Endothelial cell of umbilical vein (primary cell): ENCODE results near the gene ITSN1. TPM values are rescaled to one million over a fixed set of nuclear protein-coding genes. Genes with fewer than 3 reads are reported as not detected.

Source experiments
- BruUV-seq: library from RNA; stranded (reverse); fragments of 400-500 nt; replicated peaks from 2 replicates; lab custom pipeline; 2021; lab: Mats Ljungman, UMichigan
- CTCF ChIA-PET: fragments of 300-600, 350-600 bp; sonication (Branson Sonifier 250); formaldehyde crosslinking; loops from one replicate; lab custom pipeline; 2021; ENCODE audit warnings: antibody characterized with exemption, inconsistent platforms; lab: Charles Lee
- POLR2A ChIA-PET: fragments of 300-600, 350-600 bp; sonication (Branson Sonifier 250); formaldehyde crosslinking; loops from one replicate; lab custom pipeline; 2021; ENCODE audit warnings: antibody characterized with exemption, inconsistent platforms; lab: Charles Lee
- DNase-seq: peaks from one replicate; pipeline ENCODE4 v3.0.0-alpha.2; 2011; ENCODE audit warnings: low read depth, low spot score
- FAIRE-seq: peaks from 2 replicates; lab custom pipeline; 2011; peaks lifted over from hg19 to GRCh38; lab: Jason Lieb, UNC
- H2AFZ ChIP-seq: 2 replicates; pipeline ENCODE4 v1.6.0; 2012; ENCODE audit warnings: low read depth, low read length, control low read depth, inconsistent platforms
- H3K27ac ChIP-seq: 2 replicates; pipeline ENCODE4 v1.5.1; 2011; ENCODE audit warnings: low read depth, mild to moderate bottlenecking, control low read depth, low read length, moderate library complexity; ENCODE audit not compliant: insufficient read depth
- H3K27me3 ChIP-seq, 2 experiments: 2 replicates each; pipeline versions ENCODE4 v1.6.0 to v1.6.1; 2011; ENCODE audit warnings: low read length in 2 of 2, mixed read lengths in 1 of 2; ENCODE audit not compliant: control insufficient read depth in 2 of 2, insufficient read depth in 2 of 2
- H3K36me3 ChIP-seq, 2 experiments: 2 replicates in 1 of 2; 3 replicates in 1 of 2; pipeline ENCODE4 v1.5.1; 2011; ENCODE audit warnings: low read length in 2 of 2, mild to moderate bottlenecking in 1 of 2, moderate library complexity in 1 of 2; ENCODE audit not compliant: control insufficient read depth in 2 of 2, insufficient read depth in 2 of 2; ENCODE audit errors: extremely low read depth in 1 of 2
- H3K4me1 ChIP-seq: 3 replicates; pipeline ENCODE4 v1.5.1; 2011; ENCODE audit warnings: mild to moderate bottlenecking, low read length; ENCODE audit not compliant: control insufficient read depth, insufficient read depth; ENCODE audit errors: extremely low read depth
- H3K4me2 ChIP-seq: 2 replicates; pipeline ENCODE4 v1.6.1; 2011; ENCODE audit warnings: low read length, control low read depth, mixed read lengths; ENCODE audit not compliant: insufficient read depth
- H3K4me3 ChIP-seq, 3 experiments: fragments of 200-600 bp in 1 of 3; sonication (generic), shearing (Covaris generic) in 1 of 3; replicated peaks in 1 of 3; 2 replicates each; pipeline ENCODE4 v1.5.1; 2011 to 2016; ENCODE audit warnings: control low read depth in 3 of 3, low read length in 3 of 3, mild to moderate bottlenecking in 2 of 3, inconsistent platforms in 1 of 3, low read depth in 1 of 3, moderate library complexity in 1 of 3; ENCODE audit not compliant: insufficient read depth in 1 of 3
- H3K79me2 ChIP-seq: 2 replicates; pipeline ENCODE4 v1.6.0; 2012; ENCODE audit warnings: low read length, inconsistent platforms; ENCODE audit not compliant: control insufficient read depth, insufficient read depth
- H3K9ac ChIP-seq: replicated peaks from 2 replicates; pipeline ENCODE3; 2011; ENCODE audit warnings: low read length, control low read depth; ENCODE audit not compliant: insufficient read depth; ENCODE audit errors: extremely low read depth
- H3K9me1 ChIP-seq: replicated peaks from 3 replicates; pipeline ENCODE4 v1.6.0; 2011; ENCODE audit warnings: mild to moderate bottlenecking, low read length; ENCODE audit not compliant: control insufficient read depth, insufficient read depth; ENCODE audit errors: extremely low read depth
- H3K9me3 ChIP-seq: replicated peaks from 2 replicates; pipeline ENCODE4 v1.5.1; 2012; ENCODE audit warnings: low read length, inconsistent platforms; ENCODE audit not compliant: control insufficient read depth, insufficient read depth
- H4K20me1 ChIP-seq: replicated peaks from 2 replicates; pipeline ENCODE3; 2011; ENCODE audit warnings: mild to moderate bottlenecking, low read length; ENCODE audit not compliant: control insufficient read depth, insufficient read depth; ENCODE audit errors: extremely low read depth
- CTCF ChIP-seq, 2 donors: IDR thresholded peaks; 1 replicate in 1 of 2; 2 replicates in 1 of 2; pipeline ENCODE4 v1.5.1; 2011; ENCODE audit warnings: low read length in 2 of 2, mild to moderate bottlenecking in 2 of 2, moderate library complexity in 2 of 2, control low read depth in 1 of 2, inconsistent platforms in 1 of 2, low read depth in 1 of 2; ENCODE audit not compliant: insufficient read depth in 1 of 2; ENCODE audit errors: extremely low read depth in 1 of 2
- EZH2 ChIP-seq: IDR thresholded peaks from 2 replicates; pipeline ENCODE4 v1.6.1; 2012; ENCODE audit warnings: borderline replicate concordance, low read depth, mild to moderate bottlenecking, moderate library complexity, low read length, inconsistent platforms; ENCODE audit not compliant: severe bottlenecking
- FOS ChIP-seq: IDR thresholded peaks from 2 replicates; pipeline ENCODE4 v1.6.1; 2011; ENCODE audit warnings: mild to moderate bottlenecking, low read length, moderate library complexity, borderline replicate concordance; ENCODE audit not compliant: insufficient read depth
- GATA2 ChIP-seq: IDR thresholded peaks from 2 replicates; pipeline ENCODE4 v1.7.0; 2011; ENCODE audit warnings: low read depth, mild to moderate bottlenecking, moderate library complexity, mixed read lengths, low read length; ENCODE audit not compliant: insufficient read length, insufficient read depth
- JUN ChIP-seq: IDR thresholded peaks from 2 replicates; pipeline ENCODE4 v1.6.1; 2011; ENCODE audit warnings: borderline replicate concordance, low read depth; ENCODE audit not compliant: insufficient read length, insufficient read depth
- MAX ChIP-seq: IDR thresholded peaks from 2 replicates; pipeline ENCODE4 v1.6.1; 2011; ENCODE audit not compliant: insufficient read depth, insufficient read length
- MYC ChIP-seq: IDR thresholded peaks from one replicate; pipeline ENCODE4 v1.6.1; 2011; ENCODE audit warnings: mild to moderate bottlenecking, low read depth, low read length
- POLR2A ChIP-seq: IDR thresholded peaks from 2 replicates; pipeline ENCODE4 v1.6.1; 2012; ENCODE audit warnings: low read depth, mild to moderate bottlenecking, control low read depth, low read length
- POLR2AphosphoS5 ChIP-seq: IDR thresholded peaks from 2 replicates; pipeline ENCODE4 v1.6.1; 2012; ENCODE audit warnings: low read depth, mild to moderate bottlenecking, control low read depth, low read length, moderate library complexity; ENCODE audit not compliant: insufficient read depth
- dilution Hi-C: fragments of 300-500 bp; cut with MboI; formaldehyde crosslinking; loops from one replicate; pipeline ENCODE4 v1.15.0; 2019; ENCODE audit warnings: low sequenced_read_pairs; ENCODE audit not compliant: extremely low pct_ligation_motif_present
- intact Hi-C: fragments of 100-400 bp; cut with micrococcal nuclease; formaldehyde crosslinking; loops from one replicate; pipeline ENCODE4 v1.10.0; 2022
- polyA plus RNA-seq, 4 experiments: library from polyadenylated mRNA; depleted of rRNA in 3 of 4; stranded (reverse) in 3 of 4; unstranded in 1 of 4; fragments of >200 nt; gene quantifications; 2 replicates each; pipeline versions ENCODE4 v1.2.1 to v1.2.3, GENCODE V29; 2011 to 2012; ENCODE audit warnings: missing spikeins in 1 of 4
- total RNA-seq: library from RNA; stranded (reverse); gene quantifications from 2 replicates; pipeline ENCODE4 v1.2.3, GENCODE V29; 2021

Gene ITSN1
- total and polyA plus RNA-seq, 2 donors (not counting 3 experiments of a cell fraction or from before 2014, with no cell fraction given): 72.2 to 86.8 TPM

GRCh38 chr21:33850401-33850800, 208.1 kb downstream of the ITSN1 start:
- H3K9ac ChIP-seq: no peak overlapping the region
- no peak overlapping the region for H3K4me2 ChIP-seq
- no peaks in the 10 kb centered on the region for H3K9me3 ChIP-seq
- intact Hi-C loops (no loop called here), dilution Hi-C loops (no loop called here)
- no peaks in the 10 kb centered on the region for H3K27me3 ChIP-seq
- DNase-seq (no peak), FAIRE-seq (no peak)
- H3K79me2 ChIP-seq: no peaks in the 10 kb centered on the region
- H3K36me3 ChIP-seq: no peaks in the 10 kb centered on the region
- no peaks in the 10 kb centered on the region for H4K20me1 ChIP-seq
- H3K4me3 ChIP-seq: no peak overlapping the region
- ChIA-PET CTCF (interaction anchor here (1.1 to 2.0 kb wide), 4 partner anchors 8 to 45 kb away, joined by 3 to 5 read pairs (median 4); no protein-coding TSS in a partner anchor), POLR2A (interaction anchor here (0.5 kb wide), 1 partner anchor 314 kb away, joined by 3 read pairs; no protein-coding TSS in a partner anchor)
- H3K4me1 ChIP-seq: peaks cover 4% of the 10 kb centered on the region
- H3K27ac ChIP-seq: no peak overlapping the region
- no TSS peak for BruUV-seq
- TF ChIP-seq POLR2A: no peak
- no peak for TF ChIP-seq JUN
- no peak for TF ChIP-seq FOS
- no peak for TF ChIP-seq POLR2AphosphoS5
- TF ChIP-seq MYC: no peak
- no peak for TF ChIP-seq MAX
- no peak for TF ChIP-seq CTCF (IDR thresholded peaks at IDR 0.05; ENCODE audit: extremely low read depth in 1 of 2, insufficient read depth in 1 of 2, low read depth in 1 of 2, low read length in 2 of 2)
- no peak for TF ChIP-seq EZH2
- TF ChIP-seq GATA2: no peak
- H2AFZ ChIP-seq: no peak overlapping the region
- H3K9me1 ChIP-seq: no peaks in the 10 kb centered on the region
